NT2/D1 (cell line): ENCODE measurements around the gene OGFOD2.

Source experiments
- DNase-seq: peaks from one replicate; pipeline ENCODE4 v3.0.0-alpha.2; 2011; ENCODE audit warnings: low read depth, low spot score
- H3K27me3 ChIP-seq: 2 replicates; pipeline ENCODE4 v1.6.0; 2011; ENCODE audit warnings: mild to moderate bottlenecking; ENCODE audit not compliant: insufficient read length, insufficient read depth
- H3K36me3 ChIP-seq: 2 replicates; pipeline ENCODE4 v1.6.1; 2011; ENCODE audit warnings: mild to moderate bottlenecking, low read length, mixed read lengths; ENCODE audit not compliant: insufficient read depth, insufficient read length
- H3K4me1 ChIP-seq: 2 replicates; pipeline ENCODE4 v1.5.1; 2011; ENCODE audit not compliant: insufficient read depth, insufficient read length
- H3K4me3 ChIP-seq: 2 replicates; pipeline ENCODE4 v1.5.1; 2011; ENCODE audit warnings: low read depth; ENCODE audit not compliant: insufficient read length
- H3K9ac ChIP-seq: 2 replicates; pipeline ENCODE4 v1.6.0; 2011; ENCODE audit warnings: low read depth; ENCODE audit not compliant: insufficient read length
- H3K9me3 ChIP-seq: 2 replicates; pipeline ENCODE4 v1.5.1; 2011; ENCODE audit warnings: mild to moderate bottlenecking, low read length; ENCODE audit not compliant: insufficient read depth
- SUZ12 ChIP-seq: IDR thresholded peaks from 2 replicates; pipeline ENCODE4 v1.6.1; 2011; ENCODE audit not compliant: insufficient read length, insufficient read depth; ENCODE audit errors: extremely low read depth
- YY1 ChIP-seq: IDR thresholded peaks from 2 replicates; pipeline ENCODE4 v1.6.1; 2011; ENCODE audit not compliant: insufficient read length, insufficient read depth
- ZNF274 ChIP-seq: IDR thresholded peaks from 2 replicates; pipeline ENCODE4 v1.6.1; 2011; ENCODE audit warnings: mild to moderate bottlenecking, low read depth, low read length

Gene OGFOD2

GRCh38 chr12:122987086-122987951, 12.3 kb downstream of the OGFOD2 start:
- H3K4me1 ChIP-seq = peaks cover 15% of the 10 kb centered on the region
- H3K36me3 ChIP-seq = peaks cover 76% of the 10 kb centered on the region

GRCh38 chr12:122988036-122988435, 13.0 kb downstream of the OGFOD2 start:
- Histone ChIP-seq H3K4me1 (peaks cover 11% of the 10 kb centered on the region), H3K27me3 (no peaks in the 10 kb centered on the region), H3K36me3 (peaks cover 70% of the 10 kb centered on the region)

More at GRCh38 chr12:122987086-122987951, 12.3 kb downstream of the OGFOD2 start:
- Histone ChIP-seq H3K9ac (no peak overlapping the region), H3K9me3 (no peaks in the 10 kb centered on the region), H3K27me3 (no peaks in the 10 kb centered on the region), H3K4me3 (no peak overlapping the region)
- TF ChIP-seq YY1 = no peak
- no peak for TF ChIP-seq ZNF274
- no peak for TF ChIP-seq SUZ12
- no peak for DNase-seq

DNA sequence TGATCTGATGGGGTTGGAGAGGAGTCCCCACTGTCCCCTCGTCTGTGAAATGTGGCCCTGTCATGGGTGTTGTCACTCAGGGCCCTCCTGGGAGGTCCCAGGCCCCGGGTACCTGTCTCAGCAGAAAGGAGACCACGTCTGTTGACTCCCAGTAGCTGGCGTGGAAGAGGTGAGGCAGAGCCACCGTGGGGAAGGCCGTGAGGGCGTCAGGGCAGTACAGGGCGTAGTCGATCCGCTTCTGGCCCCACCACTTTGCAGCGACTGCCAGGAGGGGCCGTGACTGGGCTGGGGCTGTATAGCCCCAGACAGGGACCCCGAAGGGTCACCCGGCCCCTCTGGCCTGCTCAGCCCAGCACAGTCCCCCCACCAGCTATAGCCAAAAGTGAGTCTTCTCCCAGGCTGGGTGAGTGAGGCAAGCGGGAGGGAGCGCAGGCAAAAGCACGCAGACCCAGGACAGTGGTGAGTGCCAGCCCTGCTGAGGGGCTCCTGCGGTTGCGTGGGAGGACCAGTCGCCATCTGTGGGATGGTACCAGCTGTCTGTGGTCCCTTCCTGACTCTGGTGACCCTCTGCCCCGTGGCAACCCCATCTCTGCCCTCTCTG, 13.7 kb downstream of the OGFOD2 start:
- Histone ChIP-seq H3K4me3 (no peak overlapping the region), H3K9ac (no peak overlapping the region), H3K9me3 (no peaks in the 10 kb centered on the region), H3K4me1 (peaks cover 8% of the 10 kb centered on the region), H3K36me3 (peaks cover 64% of the 10 kb centered on the region), H3K27me3 (no peaks in the 10 kb centered on the region)
- TF ChIP-seq YY1 (no peak), ZNF274 (no peak), SUZ12 (no peak)
- DNase-seq = no peak

More at GRCh38 chr12:122988036-122988435, 13.0 kb downstream of the OGFOD2 start:
- Histone ChIP-seq H3K9me3 (no peaks in the 10 kb centered on the region), H3K4me3 (no peak overlapping the region), H3K9ac (no peak overlapping the region)
- DNase-seq = no peak
- TF ChIP-seq SUZ12 (no peak), ZNF274 (no peak), YY1 (no peak)

DNA sequence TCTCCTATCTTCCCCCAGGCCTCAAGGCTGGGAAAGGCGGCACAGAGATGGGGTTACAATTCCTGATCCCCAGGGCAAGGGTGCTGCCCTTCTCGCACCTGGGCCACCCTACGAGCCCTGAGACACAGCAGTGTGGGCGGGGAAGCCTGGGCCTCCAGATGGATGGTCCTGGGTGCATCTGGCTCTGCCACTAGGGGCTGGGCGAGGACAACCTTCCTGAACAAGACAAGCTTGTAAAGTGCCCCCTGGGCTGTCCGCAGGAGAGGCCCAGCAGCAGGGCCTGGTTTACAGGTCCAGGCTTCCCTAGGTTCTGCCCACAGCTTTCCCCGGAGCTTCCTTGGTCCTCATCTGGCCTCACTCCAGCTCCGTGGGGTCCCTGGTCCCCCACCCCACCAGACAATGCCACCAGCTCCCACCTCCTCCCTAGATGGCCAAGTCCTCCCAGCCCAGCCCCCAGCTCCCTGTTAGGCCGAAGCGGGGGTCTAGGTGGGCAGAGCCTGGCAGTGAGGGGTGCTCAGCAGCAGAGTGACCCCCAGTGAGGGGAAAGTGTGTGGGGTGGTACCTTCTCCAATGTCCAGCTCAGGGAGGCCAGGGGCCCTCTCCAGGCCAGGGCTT, 14.3 kb downstream of the OGFOD2 start:
- no peak overlapping the region for H3K9ac ChIP-seq
- TF ChIP-seq YY1 (no peak), SUZ12 (no peak), ZNF274 (no peak)
- H3K36me3 ChIP-seq = peaks cover 58% of the 10 kb centered on the region
- H3K9me3 ChIP-seq = no peaks in the 10 kb centered on the region
- no peaks in the 10 kb centered on the region for H3K27me3 ChIP-seq
- H3K4me1 ChIP-seq = peaks cover 3% of the 10 kb centered on the region
- no peak for DNase-seq
- no peak overlapping the region for H3K4me3 ChIP-seq

DNA sequence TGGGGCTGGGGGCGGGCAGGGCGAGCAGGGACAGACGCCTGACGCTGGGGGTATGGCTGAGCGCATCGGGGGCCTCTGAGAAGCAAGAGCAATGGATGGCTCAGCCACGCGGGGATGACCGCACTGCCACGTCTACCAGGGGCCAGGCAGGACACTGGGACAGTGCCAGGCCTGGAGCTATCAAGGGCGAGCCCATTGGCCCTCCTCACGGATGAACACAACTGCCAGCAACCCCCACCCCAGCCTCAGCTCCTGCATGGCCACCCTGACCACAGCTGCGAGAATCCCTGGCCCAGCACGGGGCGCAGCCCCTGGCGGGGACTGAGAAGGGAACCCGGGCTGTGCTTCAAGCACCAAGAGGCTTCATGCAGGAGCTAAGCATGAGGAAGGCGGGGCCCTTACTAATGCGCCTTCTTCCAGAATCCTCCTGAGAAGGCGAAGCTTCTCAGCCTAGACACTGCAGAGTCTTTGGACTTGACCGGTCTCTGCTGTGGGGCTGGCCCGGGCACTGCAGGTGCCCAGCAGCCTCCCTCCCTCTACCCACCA, 14.9 kb downstream of the OGFOD2 start:
- Histone ChIP-seq H3K36me3 (peaks cover 52% of the 10 kb centered on the region), H3K9me3 (no peaks in the 10 kb centered on the region), H3K9ac (no peak overlapping the region), H3K4me3 (no peak overlapping the region), H3K27me3 (no peaks in the 10 kb centered on the region), H3K4me1 (no peaks in the 10 kb centered on the region)
- TF ChIP-seq ZNF274 (no peak), SUZ12 (no peak), YY1 (no peak)
- no peak for DNase-seq

GRCh38 chr12:122990561-122990960, 15.5 kb downstream of the OGFOD2 start:
- H3K27me3 ChIP-seq = no peaks in the 10 kb centered on the region
- no peak for DNase-seq
- no peak for TF ChIP-seq YY1
- TF ChIP-seq ZNF274 = no peak
- no peak for TF ChIP-seq SUZ12
- H3K9me3 ChIP-seq = no peaks in the 10 kb centered on the region
- no peak overlapping the region for H3K4me3 ChIP-seq
- H3K4me1 ChIP-seq = no peaks in the 10 kb centered on the region
- peaks cover 48% of the 10 kb centered on the region for H3K36me3 ChIP-seq
- H3K9ac ChIP-seq = no peak overlapping the region
